GM15510 (cell line): ENCODE data around the gene MIEN1.
A peak's percentile ranks its signal among the peaks of the same experiment; 100 is the strongest.

ENCODE experiments used
- POLR2A ChIP-seq: IDR thresholded peaks from 3 replicates; pipeline ENCODE4 v1.6.1; 2011; ENCODE audit warnings: borderline replicate concordance; ENCODE audit not compliant: insufficient read length; ENCODE audit errors: extremely low read depth

Gene MIEN1

GRCh38 chr17:39699818-39700147 lies 30.5 kb downstream of the MIEN1 start, which contains the start of gene ERBB2:
Gene ERBB2 (plus strand): TSS chr17:39700064. CDS start chr17:39700239, 175 bp downstream.
- TF ChIP-seq POLR2A = no peak

- TF ChIP-seq POLR2A = no peak
These were observed 32.4 kb downstream of the MIEN1 start for GRCh38 chr17:39697961-39698360.

- no peak for TF ChIP-seq POLR2A
These were observed 33.6 kb downstream of the MIEN1 start for GRCh38 chr17:39696731-39697130.

GRCh38 chr17:39695089-39695474 lies 35.2 kb downstream of the MIEN1 start:
- TF ChIP-seq POLR2A = no peak

GRCh38 chr17:39694593-39694992 lies 35.7 kb downstream of the MIEN1 start:
- no peak for TF ChIP-seq POLR2A

GRCh38 chr17:39688945-39689344 lies 41.4 kb downstream of the MIEN1 start:
- no peak for TF ChIP-seq POLR2A

GRCh38 chr17:39688475-39688835 lies 41.9 kb downstream of the MIEN1 start:
- no peak for TF ChIP-seq POLR2A

GRCh38 chr17:39687546-39688474 lies 42.5 kb downstream of the MIEN1 start, which contains the start of gene PGAP3:
Gene PGAP3 (minus strand): TSS chr17:39688057. CDS start chr17:39688014, 43 bp downstream.
- TF ChIP-seq POLR2A = peak; percentile 73

- TF ChIP-seq POLR2A = no peak
These were observed 43.2 kb downstream of the MIEN1 start for GRCh38 chr17:39687101-39687545.

- no peak for TF ChIP-seq POLR2A
These were observed 45.8 kb downstream of the MIEN1 start for GRCh38 chr17:39684369-39685192.

- TF ChIP-seq POLR2A = no peak
These were observed 46.9 kb downstream of the MIEN1 start for GRCh38 chr17:39683295-39683939.

- TF ChIP-seq POLR2A = no peak
These were observed 50.7 kb downstream of the MIEN1 start for GRCh38 chr17:39679521-39680192.
